HG03095 (cell line): ENCODE results near the gene STRN.
"Not testable (repeated sequence)": the region's sequence is repeated elsewhere in the genome, so short reads cannot be mapped to it uniquely, and the experiment has no call there.

Experiments used
- ATAC-seq: cut with Tn5 transposase; IDR thresholded peaks from one replicate; pipeline ENCODE4 v1.9.1; 2021; ENCODE audit warnings: moderate library complexity; ENCODE audit not compliant: unreplicated experiment

The STRN gene

GRCh38 chr2:36963734-36964133, 2.6 kb downstream of the STRN start:
- ATAC-seq: no peak

GRCh38 chr2:36963106-36963505, 3.2 kb downstream of the STRN start:
- ATAC-seq: no peak

- no peak for ATAC-seq
Observed at GRCh38 chr2:36960773-36961172, 5.6 kb downstream of the STRN start.

GRCh38 chr2:36960005-36960675, 6.2 kb downstream of the STRN start:
- no peak for ATAC-seq

- no peak for ATAC-seq
Observed at GRCh38 chr2:36954977-36955607, 11.2 kb downstream of the STRN start.

GRCh38 chr2:36952748-36953197, 13.6 kb downstream of the STRN start:
- ATAC-seq: no peak

- ATAC-seq: no peak
Observed at GRCh38 chr2:36951574-36951973, 14.8 kb downstream of the STRN start.

- no peak for ATAC-seq
Observed at GRCh38 chr2:36951027-36951518, 15.3 kb downstream of the STRN start.

GRCh38 chr2:36949845-36950244, 16.5 kb downstream of the STRN start:
- no peak for ATAC-seq

GRCh38 chr2:36945240-36945639, 21.1 kb downstream of the STRN start:
- not testable (repeated sequence) for ATAC-seq

- no peak for ATAC-seq
Observed at GRCh38 chr2:36941867-36942266, 24.5 kb downstream of the STRN start.

GRCh38 chr2:36936526-36936925, 29.8 kb downstream of the STRN start:
- ATAC-seq: not testable (repeated sequence)

- ATAC-seq: not testable (repeated sequence)
Observed at GRCh38 chr2:36931688-36932087, 34.6 kb downstream of the STRN start.

- ATAC-seq: not testable (repeated sequence)
Observed at GRCh38 chr2:36930787-36931410, 35.4 kb downstream of the STRN start.

GRCh38 chr2:36926175-36927132, 39.9 kb downstream of the STRN start:
- not testable (repeated sequence) for ATAC-seq

GRCh38 chr2:36922629-36923028, 43.7 kb downstream of the STRN start:
- not testable (repeated sequence) for ATAC-seq

GRCh38 chr2:36921984-36922383, 44.4 kb downstream of the STRN start:
- ATAC-seq: no peak

GRCh38 chr2:36919041-36919837, 47.1 kb downstream of the STRN start:
- ATAC-seq: no peak

GRCh38 chr2:36918307-36918706, 48.0 kb downstream of the STRN start:
- ATAC-seq: no peak

- ATAC-seq: no peak
Observed at GRCh38 chr2:36915627-36916026, 50.7 kb downstream of the STRN start.
